ENCODE measurements around the gene TNFAIP8.

DNA sequence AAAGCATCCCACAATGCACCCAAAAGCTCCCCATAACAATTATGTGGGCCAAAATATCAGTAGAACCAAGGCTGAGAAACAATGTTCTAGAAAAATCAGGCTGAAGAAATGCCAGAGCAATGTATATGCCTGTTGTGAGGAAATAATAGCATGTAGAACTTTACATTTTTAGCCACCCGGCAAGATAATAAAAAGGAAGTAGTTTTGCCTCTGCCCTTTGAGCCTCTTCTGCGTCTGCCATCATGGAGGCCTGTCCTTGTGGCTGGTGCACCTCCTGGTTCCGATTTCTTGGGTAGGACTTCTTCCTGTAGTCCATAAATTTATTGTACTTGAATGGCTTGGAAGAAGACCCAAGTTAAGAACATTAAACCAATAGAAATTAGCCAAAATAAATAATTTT is 38.9 kb upstream of the TNFAIP8 start:
- TF ChIP-seq, protein P1, sequence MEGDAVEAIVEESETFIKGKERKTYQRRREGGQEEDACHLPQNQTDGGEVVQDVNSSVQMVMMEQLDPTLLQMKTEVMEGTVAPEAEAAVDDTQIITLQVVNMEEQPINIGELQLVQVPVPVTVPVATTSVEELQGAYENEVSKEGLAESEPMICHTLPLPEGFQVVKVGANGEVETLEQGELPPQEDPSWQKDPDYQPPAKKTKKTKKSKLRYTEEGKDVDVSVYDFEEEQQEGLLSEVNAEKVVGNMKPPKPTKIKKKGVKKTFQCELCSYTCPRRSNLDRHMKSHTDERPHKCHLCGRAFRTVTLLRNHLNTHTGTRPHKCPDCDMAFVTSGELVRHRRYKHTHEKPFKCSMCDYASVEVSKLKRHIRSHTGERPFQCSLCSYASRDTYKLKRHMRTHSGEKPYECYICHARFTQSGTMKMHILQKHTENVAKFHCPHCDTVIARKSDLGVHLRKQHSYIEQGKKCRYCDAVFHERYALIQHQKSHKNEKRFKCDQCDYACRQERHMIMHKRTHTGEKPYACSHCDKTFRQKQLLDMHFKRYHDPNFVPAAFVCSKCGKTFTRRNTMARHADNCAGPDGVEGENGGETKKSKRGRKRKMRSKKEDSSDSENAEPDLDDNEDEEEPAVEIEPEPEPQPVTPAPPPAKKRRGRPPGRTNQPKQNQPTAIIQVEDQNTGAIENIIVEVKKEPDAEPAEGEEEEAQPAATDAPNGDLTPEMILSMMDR (conservative IDR thresholded peaks at IDR 0.05 in 1 of 2, IDR thresholded peaks at IDR 0.05 in 1 of 2; ENCODE audit: low read depth in 1 of 2, low read length in 2 of 2), result no peak
- no peak for TF ChIP-seq EZH2 (IDR thresholded peaks at IDR 0.05; ENCODE audit: low read length, missing control alignments)
